COR-L47 (cell line): ENCODE data around the gene SLC44A1.

ENCODE experiments used
- DNase-seq: peaks from one replicate; lab custom pipeline; 2025; lab: John Stamatoyannopoulos, UW

The SLC44A1 gene

DNA sequence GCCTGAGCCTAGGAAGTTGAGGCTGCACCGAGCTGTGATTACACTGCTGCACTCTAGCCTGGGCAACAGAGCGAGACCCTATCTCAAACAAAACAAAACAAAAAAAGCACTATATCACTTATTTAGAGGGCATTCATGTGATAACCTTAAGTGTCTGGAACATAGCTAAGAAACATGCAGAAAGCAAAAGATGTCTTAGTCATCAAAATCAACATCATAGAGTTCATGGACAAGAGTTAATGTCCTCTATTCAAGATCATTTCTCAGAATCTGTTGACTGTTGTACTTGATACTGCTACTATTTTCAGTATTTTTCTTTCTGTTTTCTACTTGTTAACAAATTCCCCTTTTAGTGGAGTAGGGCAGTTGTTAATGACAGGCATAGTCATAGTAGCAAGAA is 228.8 kb downstream of the SLC44A1 start:
- DNase-seq = no peak

GRCh38 chr9:105475302-105475701 is 230.9 kb downstream of the SLC44A1 start:
- no peak for DNase-seq

DNA sequence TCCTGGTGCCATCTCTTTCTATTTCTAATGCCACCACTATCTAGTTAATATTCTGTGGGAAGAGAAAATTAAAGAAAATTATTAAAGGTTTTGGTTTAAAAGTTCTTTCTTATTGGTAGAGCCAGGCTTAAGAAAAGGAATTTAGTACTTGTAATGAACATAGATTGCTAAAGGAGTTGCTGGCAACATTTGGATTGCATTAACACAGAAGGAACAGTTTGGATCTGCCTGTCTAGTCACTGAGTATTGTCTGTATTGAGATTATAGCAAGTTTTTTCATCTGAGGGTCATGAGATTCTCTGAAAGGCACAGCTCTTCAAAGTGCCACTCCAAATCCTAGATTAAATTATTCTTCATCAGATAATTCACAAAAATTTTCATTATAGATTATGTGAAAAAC is 235.4 kb downstream of the SLC44A1 start:
- DNase-seq = no peak

GRCh38 chr9:105483618-105484017 is 239.2 kb downstream of the SLC44A1 start:
- no peak for DNase-seq

DNA sequence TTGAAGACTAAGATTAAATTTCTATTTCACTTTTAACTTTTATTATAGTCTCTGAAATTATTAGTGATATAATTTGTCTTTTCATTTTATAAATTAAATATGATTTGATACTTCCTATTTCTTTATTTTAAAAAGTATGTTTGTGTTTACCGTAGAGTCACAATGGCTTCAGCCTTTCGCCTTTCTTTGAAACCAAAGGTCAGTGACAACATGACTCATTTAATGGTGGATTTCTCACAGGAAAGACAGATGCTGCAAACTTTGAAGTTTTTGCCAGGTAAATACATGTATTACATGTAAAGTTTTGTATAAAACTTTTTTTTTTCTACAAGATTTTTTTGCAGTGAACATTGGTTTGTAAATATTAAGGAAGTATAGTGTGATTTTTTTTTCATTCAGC is 239.8 kb downstream of the SLC44A1 start:
- no peak for DNase-seq

GRCh38 chr9:105485131-105485530 is 240.7 kb downstream of the SLC44A1 start:
- no peak for DNase-seq
